ENCODE data around the gene ACTR10. TPM values are rescaled to one million over a fixed set of nuclear protein-coding genes. Genes with fewer than 3 reads are reported as not detected.

The ACTR10 gene
- total and polyA plus RNA-seq, 9 of the 15 experiments (the other 6 are each of a cell fraction or from before 2014, with no cell fraction given), result 22.0 to 66.1 (median 34.1) TPM

- H3K9ac ChIP-seq (ENCODE audit: insufficient read depth in 1 of 2, low read depth in 2 of 2, low read length in 2 of 2), result no peak overlapping the region
- no peaks in the 10 kb centered on the region for H3K9me3 ChIP-seq (replicated peaks; ENCODE audit: control insufficient read depth, insufficient read depth, low read depth, low read length)
- no peak overlapping the region for H3K27ac ChIP-seq (ENCODE audit: extremely low read depth, low read depth, low read length)
- no peak overlapping the region for H3K4me3 ChIP-seq
- ChIA-PET POLR2A (no interaction called here), CTCF (ENCODE audit: low intra/inter-chr PET ratio) (no interaction called here)
- BruUV-seq (replicated peaks), result no TSS peak
- ATAC-seq, result no peak
- H2AFZ ChIP-seq (ENCODE audit: low read depth, low read length), result no peak overlapping the region
- peaks cover 71% of the 10 kb centered on the region for H3K36me3 ChIP-seq (ENCODE audit: control insufficient read depth, insufficient read depth, low read length)
- no peak for FAIRE-seq
- DNase-seq (ENCODE audit: extremely low read depth in 1 of 4, low spot score in 3 of 4), result no peak
- peaks cover 0 to 3% of the 10 kb centered on the region in 2 experiments; a peak in 2 of 5 replicates for H3K4me1 ChIP-seq (replicated peaks in 1 of 2; ENCODE audit: control insufficient read depth in 2 of 2, insufficient read depth in 2 of 2, low read length in 2 of 2)
- H3K27me3 ChIP-seq (ENCODE audit: control insufficient read depth in 2 of 2, insufficient read depth in 2 of 2, low read length in 2 of 2), result no peaks in the 10 kb centered on the region
- in situ Hi-C loops (cut with MboI) (no loop called here), intact Hi-C loops (cut with micrococcal nuclease) (no loop called here)
- peaks cover 10% of the 10 kb centered on the region for H4K20me1 ChIP-seq (replicated peaks; ENCODE audit: control insufficient read depth, insufficient read depth, low read length)
- no peak overlapping the region for H3K4me2 ChIP-seq (ENCODE audit: insufficient read depth, low read length)
- H3K9me1 ChIP-seq (ENCODE audit: control insufficient read depth, insufficient read depth, low read length), result no peaks in the 10 kb centered on the region
- 85% methylated on average over 4 of the region's 8 CpGs for WGBS (ENCODE audit: insufficient coverage, low coverage, missing lambda C conversion rate)
- H3K79me2 ChIP-seq (ENCODE audit: control insufficient read depth, insufficient read depth, low read length), result peaks cover 79% of the 10 kb centered on the region
- TF ChIP-seq STAT6 (CRISPR knock-in tag; IDR thresholded peaks at IDR 0.05) (no peak), TARDBP (IDR thresholded peaks at IDR 0.05) (no peak), CBX1 (IDR thresholded peaks at IDR 0.05; ENCODE audit: low read depth) (no peak), SMAD3 (CRISPR knock-in tag; conservative IDR thresholded peaks at IDR 0.05) (no peak), MCM7 (IDR thresholded peaks at IDR 0.05) (no peak), KAT8 (IDR thresholded peaks at IDR 0.05; ENCODE audit: low read depth) (no peak), STAT5A (IDR thresholded peaks at IDR 0.05; ENCODE audit: borderline replicate concordance, low read length) (no peak), SP2 (IDR thresholded peaks at IDR 0.05; ENCODE audit: extremely low read depth, low read depth, low read length, poor library complexity, severe bottlenecking) (no peak), NR3C1 (CRISPR knock-in tag; IDR thresholded peaks at IDR 0.05) (no peak), CTCFL (IDR thresholded peaks at IDR 0.05; ENCODE audit: borderline replicate concordance, insufficient read depth, low read depth, low read length, poor library complexity, severe bottlenecking) (no peak)
- TF ChIP-seq, protein P1, sequence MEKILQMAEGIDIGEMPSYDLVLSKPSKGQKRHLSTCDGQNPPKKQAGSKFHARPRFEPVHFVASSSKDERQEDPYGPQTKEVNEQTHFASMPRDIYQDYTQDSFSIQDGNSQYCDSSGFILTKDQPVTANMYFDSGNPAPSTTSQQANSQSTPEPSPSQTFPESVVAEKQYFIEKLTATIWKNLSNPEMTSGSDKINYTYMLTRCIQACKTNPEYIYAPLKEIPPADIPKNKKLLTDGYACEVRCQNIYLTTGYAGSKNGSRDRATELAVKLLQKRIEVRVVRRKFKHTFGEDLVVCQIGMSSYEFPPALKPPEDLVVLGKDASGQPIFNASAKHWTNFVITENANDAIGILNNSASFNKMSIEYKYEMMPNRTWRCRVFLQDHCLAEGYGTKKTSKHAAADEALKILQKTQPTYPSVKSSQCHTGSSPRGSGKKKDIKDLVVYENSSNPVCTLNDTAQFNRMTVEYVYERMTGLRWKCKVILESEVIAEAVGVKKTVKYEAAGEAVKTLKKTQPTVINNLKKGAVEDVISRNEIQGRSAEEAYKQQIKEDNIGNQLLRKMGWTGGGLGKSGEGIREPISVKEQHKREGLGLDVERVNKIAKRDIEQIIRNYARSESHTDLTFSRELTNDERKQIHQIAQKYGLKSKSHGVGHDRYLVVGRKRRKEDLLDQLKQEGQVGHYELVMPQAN (IDR thresholded peaks at IDR 0.05; ENCODE audit: borderline replicate concordance), result no peak
Measured at GRCh38 chr14:58249611-58250010, 49.7 kb downstream of the ACTR10 start.
